SK-N-SH (cell line): ENCODE results near the gene TROAP. TPM values are rescaled to one million over a fixed set of nuclear protein-coding genes. Genes with fewer than 3 reads are reported as not detected.

Experiments
- CTCF ChIA-PET: fragments of 300-600, 350-600 bp; formaldehyde crosslinking; extraction: SDS; loops from one replicate; lab custom pipeline; 2021; lab: Yijun Ruan, JAX
- POLR2A ChIA-PET: fragments of 350-600 bp; sonication (Branson Sonifier 250); formaldehyde crosslinking; extraction: SDS; loops from one replicate; lab custom pipeline; 2020; ENCODE audit warnings: antibody characterized with exemption, inconsistent platforms; lab: Yijun Ruan, JAX
- DNase-seq: peaks from one replicate; pipeline ENCODE4 v3.0.0; 2012
- H2AFZ ChIP-seq: fragments of 200-600 bp; sonication (generic); 2 replicates; pipeline ENCODE4 v1.8.1; 2016; ENCODE audit warnings: antibody characterized with exemption, mild to moderate bottlenecking, low read depth
- H3F3A ChIP-seq: fragments of 200-600 bp; sonication (generic); replicated peaks from 2 replicates; pipeline ENCODE3; 2016; ENCODE audit warnings: antibody characterized with exemption, mild to moderate bottlenecking; ENCODE audit not compliant: insufficient read depth
- H3K27ac ChIP-seq, 2 experiments: fragments of 200-500 bp in 1 of 2; fragments of 200-600 bp in 1 of 2; sonication (Bioruptor generic) in 1 of 2; sonication (generic), shearing (Covaris generic) in 1 of 2; 2 replicates each; pipeline versions ENCODE4 v1.5.1 to v1.6.1; 2014 to 2016; ENCODE audit warnings: low read depth in 2 of 2, inconsistent platforms in 1 of 2, low read length in 1 of 2, mild to moderate bottlenecking in 1 of 2, mixed read lengths in 1 of 2
- H3K27me3 ChIP-seq: fragments of 200-600 bp; sonication (generic), shearing (Covaris generic); 2 replicates; pipeline ENCODE4 v1.6.1; 2016; ENCODE audit warnings: mixed run types; ENCODE audit not compliant: insufficient read depth
- H3K36me3 ChIP-seq, 2 experiments: fragments of 200-500 bp in 1 of 2; fragments of 200-600 bp in 1 of 2; sonication (Bioruptor generic) in 1 of 2; sonication (generic) in 1 of 2; replicated peaks in 1 of 2; 2 replicates each; pipeline versions ENCODE3 to v1.5.1; 2014 to 2016; ENCODE audit warnings: low read length in 1 of 2, mild to moderate bottlenecking in 1 of 2; ENCODE audit not compliant: insufficient read depth in 2 of 2, control insufficient read depth in 1 of 2
- H3K4me1 ChIP-seq, 2 experiments: fragments of 200-500 bp in 1 of 2; fragments of 200-600 bp in 1 of 2; sonication (Bioruptor generic) in 1 of 2; sonication (generic), shearing (Covaris generic) in 1 of 2; 2 replicates each; pipeline versions ENCODE4 v1.5.1 to v1.6.1; 2014 to 2016; ENCODE audit warnings: low read depth in 1 of 2, low read length in 1 of 2, mixed run types in 1 of 2; ENCODE audit not compliant: insufficient read depth in 2 of 2, control insufficient read depth in 1 of 2
- H3K4me2 ChIP-seq: fragments of 200-600 bp; sonication (generic), shearing (Covaris generic); 2 replicates; pipeline ENCODE4 v1.6.1; 2017; ENCODE audit warnings: mixed run types
- H3K4me3 ChIP-seq, 2 experiments: fragments of 200-500 bp in 1 of 2; fragments of 200-600 bp in 1 of 2; sonication (Bioruptor generic) in 1 of 2; sonication (generic), shearing (Covaris generic) in 1 of 2; 2 replicates each; pipeline versions ENCODE4 v1.5.1 to v1.8.1; 2014 to 2016; ENCODE audit warnings: low read depth in 2 of 2, inconsistent platforms in 1 of 2, low read length in 1 of 2, mild to moderate bottlenecking in 1 of 2, mixed read lengths in 1 of 2, moderate library complexity in 1 of 2
- H3K79me2 ChIP-seq: fragments of 200-600 bp; sonication (generic); 2 replicates; pipeline ENCODE4 v1.8.1; 2017; ENCODE audit warnings: mild to moderate bottlenecking; ENCODE audit not compliant: insufficient read depth
- H3K9ac ChIP-seq: fragments of 200-600 bp; sonication (generic); 2 replicates; pipeline ENCODE4 v1.6.1; 2017; ENCODE audit warnings: mixed run types
- H3K9me2 ChIP-seq: fragments of 200-600 bp; sonication (generic); 2 replicates; pipeline ENCODE4 v1.6.1; 2017; ENCODE audit warnings: mixed run types
- H3K9me3 ChIP-seq: fragments of 200-600 bp; sonication (generic); 2 replicates; pipeline ENCODE4 v1.6.1; 2017; ENCODE audit warnings: mixed run types, mild to moderate bottlenecking, moderate library complexity
- H4K20me1 ChIP-seq: fragments of 200-600 bp; sonication (generic); 2 replicates; pipeline ENCODE4 v1.6.1; 2017; ENCODE audit warnings: mild to moderate bottlenecking, mixed run types; ENCODE audit not compliant: insufficient read depth
- CHD2 ChIP-seq: fragments of 150-350 bp; IDR thresholded peaks from 2 replicates; pipeline ENCODE4 v1.6.1; 2018; ENCODE audit warnings: low read length; ENCODE audit not compliant: partially characterized antibody
- CTCF ChIP-seq: fragments of 200-600 bp; sonication (generic); IDR thresholded peaks from 2 replicates; pipeline ENCODE4 v1.6.1; 2017; ENCODE audit warnings: antibody characterized with exemption, mild to moderate bottlenecking, moderate library complexity
- EZH2phosphoT487 ChIP-seq: fragments of 200-600 bp; sonication (generic); IDR thresholded peaks from 2 replicates; pipeline ENCODE4 v1.6.1; 2017; ENCODE audit warnings: low read depth, mixed run types, mild to moderate bottlenecking, antibody characterized with exemption, moderate library complexity, borderline replicate concordance
- FOSL2 ChIP-seq: IDR thresholded peaks from 2 replicates; pipeline ENCODE4 v1.4.0; 2012; ENCODE audit warnings: low read depth, mild to moderate bottlenecking, moderate library complexity, borderline replicate concordance
- FOXJ3 ChIP-seq: sonication (generic); formaldehyde crosslinking; IDR thresholded peaks from 2 replicates; pipeline ENCODE4 v1.5.1; 2020; ENCODE audit warnings: mild to moderate bottlenecking, missing genetic modification reagents
- FOXM1 ChIP-seq: IDR thresholded peaks from 2 replicates; pipeline ENCODE4 v1.4.0; 2012; ENCODE audit warnings: low read depth, mild to moderate bottlenecking
- GATA2 ChIP-seq: sonication (generic); formaldehyde crosslinking; IDR thresholded peaks from 2 replicates; pipeline ENCODE4 v1.5.0; 2020; ENCODE audit warnings: mild to moderate bottlenecking, missing genetic modification reagents
- IRF3 ChIP-seq: fragments of 150-350 bp; IDR thresholded peaks from 2 replicates; pipeline ENCODE4 v1.6.1; 2016; ENCODE audit warnings: mild to moderate bottlenecking, low read depth, low read length
- JUND ChIP-seq: IDR thresholded peaks from 2 replicates; pipeline ENCODE4 v1.4.0; 2012
- MAX ChIP-seq: IDR thresholded peaks from 2 replicates; pipeline ENCODE4 v1.4.0; 2012; ENCODE audit warnings: low read depth
- MEF2A ChIP-seq: IDR thresholded peaks from 2 replicates; pipeline ENCODE4 v1.4.0; 2012; ENCODE audit warnings: low read depth, borderline replicate concordance
- MXI1 ChIP-seq: IDR thresholded peaks from 2 replicates; pipeline ENCODE4 v1.6.1; 2012; ENCODE audit warnings: mild to moderate bottlenecking, low read depth, low read length, improper control_type of control experiment
- NFIC ChIP-seq: IDR thresholded peaks from 2 replicates; pipeline ENCODE4 v1.4.0; 2012; ENCODE audit warnings: borderline replicate concordance
- PBX3 ChIP-seq: IDR thresholded peaks from 2 replicates; pipeline ENCODE4; 2012
- POLR2AphosphoS5 ChIP-seq: IDR thresholded peaks from 2 replicates; pipeline ENCODE4 v1.6.1; 2012; ENCODE audit warnings: low read depth, low read length
- RCOR1 ChIP-seq: fragments of 150-350 bp; IDR thresholded peaks from 2 replicates; pipeline ENCODE4 v1.6.1; 2017; ENCODE audit warnings: antibody characterized with exemption, low read length
- SIN3A ChIP-seq: IDR thresholded peaks from 2 replicates; pipeline ENCODE4 v1.6.1; 2012; ENCODE audit warnings: low read depth, mild to moderate bottlenecking, low read length, moderate library complexity, borderline replicate concordance
- TAF1 ChIP-seq: IDR thresholded peaks from 2 replicates; pipeline ENCODE4 v1.6.1; 2012; ENCODE audit warnings: low read depth, mild to moderate bottlenecking, low read length, moderate library complexity, borderline replicate concordance
- TEAD4 ChIP-seq: IDR thresholded peaks from 2 replicates; pipeline ENCODE4 v1.4.0; 2012; ENCODE audit warnings: mild to moderate bottlenecking, borderline replicate concordance; ENCODE audit not compliant: insufficient read depth
- USF2 ChIP-seq: fragments of 150-350 bp; IDR thresholded peaks from 2 replicates; pipeline ENCODE4 v1.6.1; 2017; ENCODE audit warnings: antibody characterized with exemption, low read length, low read depth, borderline replicate concordance
- YY1 ChIP-seq: IDR thresholded peaks from 2 replicates; pipeline ENCODE4 v1.4.0; 2012; ENCODE audit warnings: low read depth, mild to moderate bottlenecking
- WGBS: methylation state at CpG from one replicate; pipeline ENCODE4 v1.1.6; 2017; ENCODE audit warnings: low lambda C conversion rate; 5-methylcytosine and 5-hydroxymethylcytosine counted together
- polyA plus RNA-seq, 3 experiments: library from polyadenylated mRNA; depleted of rRNA; stranded (reverse); fragments of >200 nt; gene quantifications; 2 replicates each; pipeline ENCODE4 v1.2.3, GENCODE V29; 2012

Gene TROAP
- polyA plus RNA-seq, 1 of the 3 experiments (the other 2 are of a cell fraction), result 26.2 TPM

GRCh38 chr12:49352351-49352750 lies 29.3 kb downstream of the TROAP start:
- Histone ChIP-seq H3K9me3 (no peaks in the 10 kb centered on the region), H3K9ac (no peak overlapping the region), H3K27ac (no peak overlapping the region), H3K4me1 (peaks cover under 1 to 5% of the 10 kb centered on the region in 2 experiments; a peak in 2 of 4 replicates), H3K36me3 (no peaks in the 10 kb centered on the region), H3K4me2 (no peak overlapping the region), H3K9me2 (no peaks in the 10 kb centered on the region), H3F3A (peaks cover 5% of the 10 kb centered on the region), H4K20me1 (no peaks in the 10 kb centered on the region), H3K79me2 (no peaks in the 10 kb centered on the region), H3K27me3 (no peaks in the 10 kb centered on the region), H3K4me3 (no peak overlapping the region), H2AFZ (no peak overlapping the region)
- no peak for DNase-seq
- POLR2A ChIA-PET, result no interaction called here
- CTCF ChIA-PET, result interaction anchor here (0.9 to 10.6 kb wide), 7 partner anchors 10 to 228 kb away, joined by 3 to 256 read pairs (median 9); partner anchors contain the start of genes C1QL4 and PRPH
- 93% methylated on average over 2 of the region's 2 CpGs for WGBS
- no peak for TF ChIP-seq GATA2 (CRISPR knock-in tag)
- no peak for TF ChIP-seq IRF3
- TF ChIP-seq EZH2phosphoT487, result no peak
- TF ChIP-seq PBX3, result no peak
- TF ChIP-seq MAX, result no peak
- TF ChIP-seq FOXJ3 (CRISPR knock-in tag), result no peak
- TF ChIP-seq JUND, result no peak
- no peak for TF ChIP-seq CHD2
- no peak for TF ChIP-seq NFIC
- TF ChIP-seq FOSL2, result no peak
- TF ChIP-seq YY1, result no peak
- no peak for TF ChIP-seq SIN3A
- no peak for TF ChIP-seq TAF1
- no peak for TF ChIP-seq POLR2AphosphoS5
- TF ChIP-seq MEF2A, result no peak

GRCh38 chr12:49355913-49356312 lies 32.9 kb downstream of the TROAP start:
- no peaks in the 10 kb centered on the region for H3K36me3 ChIP-seq
- WGBS, result 97% methylated on average over 10 of the region's 10 CpGs
- H3K27ac ChIP-seq, result no peak overlapping the region
- H3K4me3 ChIP-seq, result no peak overlapping the region
- no peaks in the 10 kb centered on the region for H3K27me3 ChIP-seq
- no peak overlapping the region for H3K9ac ChIP-seq
- H3K79me2 ChIP-seq, result no peaks in the 10 kb centered on the region
- no peaks in the 10 kb centered on the region for H3K9me3 ChIP-seq
- ChIA-PET POLR2A (no interaction called here), CTCF (interaction anchor here (0.7 to 16.8 kb wide), 10 partner anchors 8 to 221 kb away, joined by 6 to 617 read pairs (median 50); partner anchors contain the start of genes DNAJC22 and SPATS2)
- H3K4me1 ChIP-seq, result no peaks in the 10 kb centered on the region
- peaks cover 14% of the 10 kb centered on the region for H3F3A ChIP-seq
- H4K20me1 ChIP-seq, result no peaks in the 10 kb centered on the region
- no peaks in the 10 kb centered on the region for H3K9me2 ChIP-seq
- DNase-seq, result no peak
- no peak overlapping the region for H3K4me2 ChIP-seq
- no peak overlapping the region for H2AFZ ChIP-seq
- TF ChIP-seq EZH2phosphoT487, result no peak
- TF ChIP-seq PBX3, result no peak
- no peak for TF ChIP-seq POLR2AphosphoS5
- TF ChIP-seq CTCF, result no peak
- no peak for TF ChIP-seq MAX
- TF ChIP-seq USF2, result no peak
- no peak for TF ChIP-seq GATA2 (CRISPR knock-in tag)
- TF ChIP-seq TEAD4, result no peak
- TF ChIP-seq FOXM1, result no peak
- no peak for TF ChIP-seq RCOR1
- no peak for TF ChIP-seq JUND
- no peak for TF ChIP-seq MXI1
